ENCODE data around the gene EPB41.
"Not testable (repeated sequence)": the region's sequence is repeated elsewhere in the genome, so short reads cannot be mapped to it uniquely, and the experiment has no call there.

Gene EPB41

GRCh38 chr1:29056256-29056655 lies 141.9 kb downstream of the EPB41 start:
- no peak for DNase-seq

- no peak for DNase-seq
Observed at GRCh38 chr1:29057700-29058099, 143.3 kb downstream of the EPB41 start.

DNA sequence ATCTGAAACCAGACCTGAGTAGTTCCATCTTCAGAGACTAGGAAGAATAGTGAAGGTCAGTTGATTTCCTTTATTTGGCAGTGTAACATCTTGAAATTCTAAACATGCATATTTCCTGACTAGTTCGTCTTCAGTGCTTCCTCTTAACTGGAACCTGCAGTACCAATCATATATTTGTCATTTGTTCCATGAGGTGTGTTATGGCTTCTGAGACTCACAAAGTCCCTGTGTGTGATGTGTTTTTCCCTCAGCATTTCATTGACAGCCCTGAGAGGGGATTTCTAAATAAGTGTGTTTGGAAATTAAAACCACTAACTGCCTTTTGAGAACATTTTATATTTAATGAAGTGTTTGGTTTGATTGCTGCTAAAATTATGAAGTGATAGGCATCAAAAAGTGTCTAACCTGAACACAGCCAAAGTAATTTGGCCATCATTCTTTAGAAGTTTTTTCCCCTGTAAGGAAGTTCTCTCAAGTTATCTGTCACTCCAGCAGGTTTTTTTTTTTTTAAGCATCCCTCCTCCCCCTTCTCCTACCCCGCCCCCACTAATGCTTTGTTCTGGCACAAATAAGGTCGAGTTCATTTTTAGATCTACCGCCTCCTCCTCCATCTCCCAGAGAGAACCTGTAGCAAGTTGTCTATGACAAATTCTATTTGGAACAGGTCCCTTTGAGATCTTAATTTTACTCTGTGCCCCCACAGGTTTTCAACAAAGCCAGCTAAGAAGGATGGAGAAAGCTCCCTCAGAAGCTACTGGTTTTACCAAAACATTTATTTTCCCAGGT lies 148.0 kb downstream of the EPB41 start:
- DNase-seq: no peak

- DNase-seq: no peak
Observed at GRCh38 chr1:29064064-29064463, 149.7 kb downstream of the EPB41 start.

GRCh38 chr1:29077155-29077554 lies 162.8 kb downstream of the EPB41 start:
- no peak for DNase-seq

DNA sequence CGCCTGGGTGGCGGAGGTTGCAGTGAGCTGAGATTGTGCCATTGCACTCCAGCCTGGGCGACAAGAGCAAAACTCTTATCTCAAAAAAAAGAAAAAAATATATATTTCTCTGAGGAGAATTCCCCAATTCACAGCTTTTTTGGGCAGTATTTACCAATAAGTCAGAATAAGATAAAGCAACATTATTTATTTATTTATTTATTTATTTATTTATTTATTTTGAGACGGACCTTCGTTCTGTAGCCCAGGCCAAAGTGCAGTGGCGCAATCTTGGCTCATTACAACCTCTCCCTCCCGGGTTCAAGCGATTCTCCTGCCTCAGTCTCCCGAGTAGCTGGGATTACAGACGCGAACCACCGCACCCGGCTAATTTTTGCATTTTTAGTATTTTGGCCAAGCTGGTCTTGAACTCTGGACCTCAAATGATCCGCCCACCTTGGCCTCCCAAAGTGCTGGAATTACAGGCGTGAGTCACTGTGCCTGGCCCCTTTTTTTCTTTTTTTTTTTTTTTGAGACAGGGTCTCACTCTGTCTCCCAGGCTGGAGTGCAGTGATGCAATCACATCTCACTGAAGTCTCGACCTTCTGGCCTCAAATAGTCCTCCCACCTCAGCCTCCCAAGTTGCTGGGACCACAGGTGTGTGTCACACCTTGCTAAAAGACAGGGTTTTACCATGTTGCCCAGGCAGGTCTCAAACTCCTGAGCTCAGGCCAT lies 165.7 kb downstream of the EPB41 start:
- DNase-seq: not testable (repeated sequence)

- no peak for DNase-seq
Observed at GRCh38 chr1:29081201-29081600, 166.8 kb downstream of the EPB41 start.

DNA sequence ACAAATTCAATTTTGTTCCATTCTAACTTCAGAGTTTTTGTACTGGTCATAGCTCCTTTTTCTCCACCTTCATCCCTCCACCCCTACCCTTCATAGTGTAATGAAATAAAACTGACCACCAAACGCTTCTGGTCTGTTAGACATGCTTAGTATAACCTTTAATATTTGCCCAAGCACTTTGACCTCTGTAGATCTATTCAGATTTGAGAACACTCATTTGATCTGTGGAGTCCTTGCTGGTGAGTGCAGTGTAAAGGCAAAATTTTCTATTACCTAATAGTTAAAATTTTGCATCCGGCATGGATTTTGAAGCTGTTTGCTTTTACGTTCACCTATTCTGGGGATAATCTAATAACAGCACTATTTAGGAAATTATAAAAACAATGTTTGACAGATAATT lies 168.2 kb downstream of the EPB41 start:
- no peak for DNase-seq

DNA sequence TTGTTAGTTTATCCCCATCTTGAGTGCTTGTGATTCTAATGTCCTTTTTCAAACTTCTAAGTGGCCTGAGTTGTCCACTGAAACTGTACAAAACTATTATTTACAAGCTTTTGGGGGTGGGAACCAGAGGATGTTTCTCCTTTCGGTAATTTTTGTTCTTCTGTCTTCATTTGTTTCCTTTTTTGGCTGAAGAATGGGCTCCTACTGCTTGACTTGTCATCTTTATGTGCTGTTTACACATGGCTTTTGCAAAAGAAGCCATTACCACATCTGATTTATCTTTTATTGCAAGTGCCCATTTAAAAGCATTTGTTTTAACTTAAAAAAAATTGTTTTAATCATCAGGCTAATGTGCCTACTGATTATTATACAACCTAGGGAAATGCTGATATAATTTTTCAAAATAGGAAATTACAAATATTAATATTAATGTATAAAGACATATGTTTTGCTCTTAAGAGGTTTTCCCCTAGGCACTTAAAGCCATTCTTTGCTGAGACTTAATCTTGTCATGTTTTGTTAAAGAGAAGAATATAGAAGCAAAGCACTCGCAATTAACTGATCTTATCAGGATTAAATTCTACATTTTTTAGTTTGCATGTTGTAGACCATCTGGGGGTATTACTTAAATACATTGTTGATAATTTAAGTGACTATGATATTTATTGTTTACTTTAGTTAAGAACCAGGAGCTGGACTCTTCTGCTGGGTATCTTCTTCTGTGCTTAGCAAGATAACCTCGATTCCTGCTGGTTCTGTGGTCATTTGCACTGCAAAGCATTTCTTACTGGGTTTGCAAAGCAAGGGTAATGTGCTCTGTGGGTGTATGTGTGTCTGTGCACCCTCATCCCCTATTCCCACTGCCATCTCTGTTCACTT lies 169.2 kb downstream of the EPB41 start:
- no peak for DNase-seq

DNA sequence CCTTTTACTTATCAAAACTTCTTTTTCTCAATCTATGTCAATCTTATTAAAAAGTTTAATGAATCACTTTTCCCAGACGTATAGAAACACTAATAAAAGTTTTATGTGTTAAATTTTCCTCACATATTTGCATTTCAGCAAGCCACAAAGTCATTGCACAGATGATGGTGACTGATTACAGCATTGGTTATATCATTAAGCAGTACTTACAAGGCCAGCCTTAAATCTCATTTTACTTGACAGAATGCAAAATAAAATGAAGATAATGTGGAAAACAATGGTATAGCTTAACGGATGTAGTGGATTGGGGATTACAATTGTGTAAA lies 169.8 kb downstream of the EPB41 start:
- DNase-seq: no peak

DNA sequence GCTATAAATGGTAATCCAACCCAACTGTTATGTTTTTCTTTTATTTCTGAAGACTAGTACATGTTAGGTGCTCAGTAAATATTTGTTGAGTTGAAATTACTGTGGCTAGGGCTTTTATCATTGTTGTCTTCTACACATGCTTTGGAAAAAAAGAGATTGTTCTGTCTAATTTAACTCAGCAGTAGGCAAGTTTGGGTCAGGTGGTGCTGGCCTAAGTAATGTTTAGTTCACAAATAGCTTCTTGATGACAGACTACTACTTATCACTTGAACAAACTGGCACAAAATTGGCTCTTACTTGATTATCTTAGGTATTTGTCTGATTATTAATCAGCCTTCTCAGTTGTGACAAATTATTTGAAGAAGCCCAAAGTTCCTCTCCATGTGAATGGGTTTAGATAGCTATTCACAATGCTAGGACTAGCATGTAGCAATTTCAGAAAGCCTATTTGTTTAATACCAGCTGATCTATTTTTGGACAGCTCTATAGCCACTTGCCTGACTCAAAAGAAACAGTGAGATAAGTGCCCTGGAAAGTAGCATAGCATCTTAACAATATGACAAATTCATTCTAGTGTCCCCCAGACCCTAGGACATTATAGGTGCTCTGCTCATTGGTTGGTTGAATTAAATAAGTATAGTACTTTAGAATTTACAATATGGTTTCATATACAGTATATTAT lies 176.7 kb downstream of the EPB41 start:
- DNase-seq: no peak

DNA sequence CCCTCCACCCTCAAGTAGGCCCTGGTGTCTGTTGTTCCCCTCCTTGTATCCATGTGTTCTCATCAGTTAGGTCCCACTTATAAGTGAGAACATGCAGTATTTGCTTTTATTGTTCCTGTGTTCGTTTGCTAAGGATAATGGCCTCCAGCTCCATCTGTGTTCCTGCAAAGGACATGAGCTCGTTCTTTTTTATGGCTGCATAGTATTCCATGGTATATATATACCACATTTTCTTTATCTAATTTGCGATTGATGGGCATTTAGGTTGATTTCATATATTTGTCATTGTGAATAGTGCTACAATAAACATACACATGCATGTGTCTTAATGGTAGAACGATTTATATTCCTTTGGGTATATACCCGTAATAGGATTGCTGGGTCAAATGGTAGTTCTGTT lies 178.3 kb downstream of the EPB41 start:
- not testable (repeated sequence) for DNase-seq

- DNase-seq: no peak
Observed at GRCh38 chr1:29094433-29094832, 180.1 kb downstream of the EPB41 start.

- DNase-seq: no peak
Observed at GRCh38 chr1:29094954-29095353, 180.6 kb downstream of the EPB41 start.

- no peak for DNase-seq
Observed at GRCh38 chr1:29096231-29096886, 182.0 kb downstream of the EPB41 start.

- no peak for DNase-seq
Observed at GRCh38 chr1:29099286-29099685, 184.9 kb downstream of the EPB41 start.

DNA sequence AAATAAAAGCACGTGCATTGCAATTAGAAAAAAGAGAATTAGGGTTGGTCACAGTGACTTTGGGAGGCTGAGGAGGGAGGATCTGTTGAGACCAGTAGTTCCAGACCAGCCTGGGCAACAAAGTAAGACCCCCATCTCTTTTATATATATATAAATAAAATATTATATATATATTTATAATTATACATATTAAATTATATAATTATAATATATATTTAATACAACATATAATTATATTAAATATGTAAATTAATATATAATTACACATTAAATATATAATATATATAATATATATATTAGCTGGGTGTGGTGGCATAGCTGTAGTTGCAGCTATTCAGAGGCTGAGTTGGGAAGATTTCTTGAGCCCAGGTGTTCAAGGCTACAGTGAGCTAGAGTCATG lies 186.1 kb downstream of the EPB41 start:
- no peak for DNase-seq

DNA sequence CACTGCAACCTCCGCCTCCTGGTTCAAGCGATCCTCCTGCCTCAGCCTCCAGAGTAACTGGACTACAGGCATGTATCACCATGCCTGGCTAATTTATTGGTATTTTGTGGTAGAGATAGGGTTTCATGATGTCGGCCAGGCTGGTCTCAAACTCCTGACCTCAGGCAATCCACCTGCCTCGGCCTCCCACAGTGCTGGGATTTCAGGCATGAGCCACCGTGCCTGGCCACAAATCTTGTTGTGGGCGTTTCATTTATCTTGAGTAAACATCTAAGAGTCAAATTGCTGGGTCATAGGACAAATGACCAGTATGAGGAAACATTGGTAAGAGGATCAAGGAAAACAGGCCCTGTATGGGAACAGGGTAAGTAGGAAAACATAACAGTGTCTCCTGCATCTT lies 191.5 kb downstream of the EPB41 start:
- DNase-seq: no peak

DNA sequence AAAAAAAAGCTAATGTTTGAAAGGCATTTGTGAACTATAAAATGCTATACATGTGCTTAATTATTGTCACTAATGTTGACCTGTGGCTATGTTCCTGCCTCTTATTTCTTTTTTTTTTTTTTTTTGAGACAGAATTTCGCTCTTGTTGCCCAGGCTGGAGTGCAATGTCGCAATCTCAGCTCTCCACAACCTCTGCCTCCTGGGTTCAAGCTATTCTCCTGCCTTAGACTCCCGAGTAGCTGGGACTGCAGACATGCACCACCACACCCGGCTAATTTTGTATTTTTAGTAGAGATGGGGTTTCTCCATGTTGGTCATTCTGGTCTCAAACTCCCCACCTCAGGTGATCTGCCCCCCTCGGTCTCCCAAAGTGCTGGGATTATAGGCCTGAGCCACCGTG lies 193.7 kb downstream of the EPB41 start:
- not testable (repeated sequence) for DNase-seq

DNA sequence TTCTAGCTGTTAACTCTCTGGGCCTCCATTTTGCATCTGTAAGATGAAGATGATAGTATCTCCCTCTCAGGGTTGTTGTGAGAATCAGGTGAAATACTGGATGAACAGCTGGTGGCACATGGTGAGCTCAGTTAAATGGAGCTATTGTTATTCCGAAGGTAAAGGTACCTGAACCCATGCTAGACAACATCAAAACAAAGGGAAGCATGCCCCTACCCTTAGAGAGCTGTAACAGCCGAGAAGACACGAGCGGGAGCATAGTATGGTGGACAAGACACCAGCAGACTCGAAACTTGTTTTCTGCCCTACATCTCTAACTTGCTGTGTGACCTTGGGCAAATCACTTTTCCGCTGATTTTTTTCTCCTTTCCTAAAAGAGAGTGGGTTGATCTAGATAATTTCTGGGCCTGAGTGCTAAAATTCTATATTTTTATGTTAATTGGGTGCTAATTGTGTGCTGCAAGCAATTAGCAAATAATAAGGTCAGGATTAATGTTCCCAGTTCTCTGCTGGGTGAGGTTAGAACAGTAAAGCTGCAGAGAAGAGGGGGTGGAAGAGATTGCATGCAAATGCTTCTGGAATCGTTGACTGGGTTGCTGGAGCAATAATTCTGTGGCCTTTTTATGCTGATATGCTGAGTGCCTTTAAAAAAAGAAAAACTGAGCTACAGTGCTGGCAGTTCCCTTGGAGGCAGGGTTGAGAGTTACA lies 198.5 kb downstream of the EPB41 start:
- DNase-seq: no peak

DNA sequence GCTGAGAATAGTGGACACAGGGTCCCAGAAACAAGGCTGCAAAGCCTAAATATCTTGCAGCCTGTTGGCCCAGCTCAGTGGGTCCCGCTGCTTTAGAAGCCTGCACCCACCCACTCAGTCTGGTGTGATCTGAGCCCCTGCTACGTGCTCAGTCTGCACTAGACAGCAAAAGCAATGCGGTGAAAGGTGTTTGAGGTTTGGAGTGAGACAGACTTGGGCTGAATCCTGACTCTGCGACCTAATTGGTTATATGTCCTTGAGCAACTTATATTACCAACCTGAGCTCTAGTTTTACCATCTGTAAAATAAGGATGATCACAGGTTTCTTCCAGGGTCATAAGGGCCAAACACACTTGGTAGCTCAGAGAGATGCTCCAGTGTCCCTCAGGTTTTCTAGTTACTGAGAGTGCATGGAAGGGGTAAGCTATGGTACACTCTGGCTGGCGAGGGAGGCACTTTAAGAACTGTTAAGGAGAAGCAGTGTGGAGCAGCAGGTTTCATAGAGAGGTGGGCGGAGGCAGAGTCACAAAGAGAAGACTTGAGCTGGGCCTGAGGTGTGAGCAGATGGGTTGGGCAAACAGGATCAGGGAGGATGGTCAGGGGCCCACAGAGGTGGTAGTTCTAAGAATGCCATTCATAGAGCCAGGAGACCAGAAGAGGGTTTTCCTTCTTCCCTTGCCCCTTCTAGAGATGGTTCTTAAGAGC lies 199.2 kb downstream of the EPB41 start:
- no peak for DNase-seq

Measured in activated CD8-positive, alpha-beta memory T cell treated with anti-CD3 and anti-CD28 coated beads, Interleukin-2, amount 50 U/mL, for 4 hours (primary cell).